Measurements from ENCODE around the gene AMIGO1. TPM values are rescaled to one million over a fixed set of nuclear protein-coding genes. Genes with fewer than 3 reads are reported as not detected.

The AMIGO1 gene
- total RNA-seq, 1 experiment from 2014 or later: 2.7 TPM

GRCh38 chr1:109500941-109501381, 8.6 kb downstream of the AMIGO1 start:
- no peaks in the 10 kb centered on the region for H3F3A ChIP-seq (ENCODE audit: low read length, unreplicated experiment)
- BruUV-seq (replicated peaks): no TSS peak
- POLR2A ChIA-PET (ENCODE audit: unreplicated experiment): no interaction called here
- H3K27ac ChIP-seq (ENCODE audit: low read length): no peak overlapping the region
- H3K4me3 ChIP-seq (ENCODE audit: low read length): no peak overlapping the region
- DNase-seq (no peak), ATAC-seq (no peak)
- H3K9me3 ChIP-seq (ENCODE audit: low read length): no peaks in the 10 kb centered on the region
- H3K36me3 ChIP-seq (ENCODE audit: low read depth, low read length): no peaks in the 10 kb centered on the region; the same call in 1 of the 2 replicates
- TF ChIP-seq EZH2phosphoT487 (IDR thresholded peaks at IDR 0.05; ENCODE audit: borderline replicate concordance, low read length) (no peak), CTCF (conservative IDR thresholded peaks at IDR 0.05; ENCODE audit: low read depth, low read length) (no peak), EZH2 (IDR thresholded peaks at IDR 0.05; ENCODE audit: low read length, unreplicated experiment) (no peak)
- H3K27me3 ChIP-seq (ENCODE audit: low read length): no peaks in the 10 kb centered on the region
- CTCF ChIA-PET: no interaction called here
- no peaks in the 10 kb centered on the region for H4K20me1 ChIP-seq (ENCODE audit: low read length)
- H3K4me2 ChIP-seq (ENCODE audit: low read length): no peak overlapping the region
- H3K9ac ChIP-seq (ENCODE audit: low read length): no peak overlapping the region
- peaks cover 12% of the 10 kb centered on the region; the same call in 1 of the 2 replicates for H3K4me1 ChIP-seq (ENCODE audit: insufficient read depth, low read length)
- intact Hi-C loops (cut with micrococcal nuclease): no loop called here
- no peak overlapping the region for H2AFZ ChIP-seq (ENCODE audit: low read length)
- H3K79me2 ChIP-seq (ENCODE audit: low read length): 0 out of 2 replicates have a peak, but pooled peaks cover 3% of the 10 kb centered on the region
- no peaks in the 10 kb centered on the region for H3K9me2 ChIP-seq (replicated peaks; ENCODE audit: low read length)

- no peak overlapping the region for H3K4me2 ChIP-seq (ENCODE audit: low read length)
- POLR2A ChIA-PET (ENCODE audit: unreplicated experiment): interaction anchor here (0.6 kb wide), 1 partner anchor 539 kb away, joined by 3 read pairs; no protein-coding TSS in a partner anchor
- no peak overlapping the region for H3K9ac ChIP-seq (ENCODE audit: low read length)
- intact Hi-C loops (cut with micrococcal nuclease): no loop called here
- H2AFZ ChIP-seq (ENCODE audit: low read length): no peak overlapping the region
- no TSS peak for BruUV-seq (replicated peaks)
- DNase-seq (peak; percentile 63), ATAC-seq (peak; percentile 85)
- H3K27ac ChIP-seq (ENCODE audit: low read length): no peak overlapping the region
- no peaks in the 10 kb centered on the region; the same call in 1 of the 2 replicates for H3K36me3 ChIP-seq (ENCODE audit: low read depth, low read length)
- no peak overlapping the region for H3K4me3 ChIP-seq (ENCODE audit: low read length)
- H3K4me1 ChIP-seq (ENCODE audit: insufficient read depth, low read length): peaks cover 14% of the 10 kb centered on the region; the same call in 1 of the 2 replicates
- no peaks in the 10 kb centered on the region for H4K20me1 ChIP-seq (ENCODE audit: low read length)
- H3K79me2 ChIP-seq (ENCODE audit: low read length): peaks cover 11% of the 10 kb centered on the region
- H3K27me3 ChIP-seq (ENCODE audit: low read length): no peaks in the 10 kb centered on the region
- H3K9me3 ChIP-seq (ENCODE audit: low read length): no peaks in the 10 kb centered on the region
- TF ChIP-seq EZH2phosphoT487 (IDR thresholded peaks at IDR 0.05; ENCODE audit: borderline replicate concordance, low read length) (no peak), CTCF (conservative IDR thresholded peaks at IDR 0.05; ENCODE audit: low read depth, low read length) (peak; percentile 77)
- H3K9me2 ChIP-seq (replicated peaks; ENCODE audit: low read length): no peaks in the 10 kb centered on the region
- no peaks in the 10 kb centered on the region for H3F3A ChIP-seq (ENCODE audit: low read length, unreplicated experiment)
- CTCF ChIA-PET: interaction anchor here (0.6 to 2.1 kb wide), 2 partner anchors 10 to 33 kb away, joined by 5 to 9 read pairs; no protein-coding TSS in a partner anchor
Measured at GRCh38 chr1:109499661-109500536, 9.6 kb downstream of the AMIGO1 start.
